Right atrium auricular region (tissue), 2 donors: ENCODE results near the gene CCDC188. TPM values are rescaled to one million over a fixed set of nuclear protein-coding genes. Genes with fewer than 3 reads are reported as not detected.

Experiments
- DNase-seq: peaks from one replicate; pipeline ENCODE4 v3.0.0-alpha.2; 2019; ENCODE audit warnings: low spot score
- H3K27ac ChIP-seq, 2 donors: fragments of 200-600 bp; sonication (generic); 1 replicate in 1 of 2; 2 replicates in 1 of 2; pipeline ENCODE4 v1.5.1; 2016 to 2019
- H3K27me3 ChIP-seq, 2 donors: fragments of 200-600 bp; sonication (generic); one replicate each; pipeline versions ENCODE4 v1.5.1 to v1.6.0; 2017 to 2019
- H3K36me3 ChIP-seq: fragments of 200-600 bp; sonication (generic); one replicate; pipeline ENCODE4 v1.5.1; 2016
- H3K4me1 ChIP-seq, 2 donors: fragments of 200-600 bp; sonication (generic); one replicate each; pipeline versions ENCODE4 v1.5.1 to v1.6.0; 2017 to 2019
- H3K4me3 ChIP-seq, 2 donors: fragments of 200-600 bp; sonication (generic); 1 replicate in 1 of 2; 2 replicates in 1 of 2; pipeline ENCODE4 v1.5.1; 2017 to 2019; ENCODE audit warnings: mild to moderate bottlenecking in 1 of 2, moderate library complexity in 1 of 2
- H3K9me3 ChIP-seq, 2 donors: fragments of 200-600 bp; sonication (generic); one replicate each; pipeline ENCODE4 v1.5.1; 2019
- total RNA-seq, 2 donors: library from RNA; depleted of rRNA; stranded (reverse); fragments of >200 nt; gene quantifications; one replicate each; pipeline ENCODE4 v1.1.0, GENCODE V29; 2016
- TF ChIP-seq, protein P1 (sequence below), 2 donors: fragments of 200-600 bp; sonication (generic); IDR thresholded peaks; one replicate each; pipeline ENCODE4 v1.5.1; 2019; ENCODE audit warnings: antibody characterized with exemption in 2 of 2

The CCDC188 gene
- total RNA-seq, 2 donors from 2014 or later, result 0.43 TPM; not detected in 1

DNA sequence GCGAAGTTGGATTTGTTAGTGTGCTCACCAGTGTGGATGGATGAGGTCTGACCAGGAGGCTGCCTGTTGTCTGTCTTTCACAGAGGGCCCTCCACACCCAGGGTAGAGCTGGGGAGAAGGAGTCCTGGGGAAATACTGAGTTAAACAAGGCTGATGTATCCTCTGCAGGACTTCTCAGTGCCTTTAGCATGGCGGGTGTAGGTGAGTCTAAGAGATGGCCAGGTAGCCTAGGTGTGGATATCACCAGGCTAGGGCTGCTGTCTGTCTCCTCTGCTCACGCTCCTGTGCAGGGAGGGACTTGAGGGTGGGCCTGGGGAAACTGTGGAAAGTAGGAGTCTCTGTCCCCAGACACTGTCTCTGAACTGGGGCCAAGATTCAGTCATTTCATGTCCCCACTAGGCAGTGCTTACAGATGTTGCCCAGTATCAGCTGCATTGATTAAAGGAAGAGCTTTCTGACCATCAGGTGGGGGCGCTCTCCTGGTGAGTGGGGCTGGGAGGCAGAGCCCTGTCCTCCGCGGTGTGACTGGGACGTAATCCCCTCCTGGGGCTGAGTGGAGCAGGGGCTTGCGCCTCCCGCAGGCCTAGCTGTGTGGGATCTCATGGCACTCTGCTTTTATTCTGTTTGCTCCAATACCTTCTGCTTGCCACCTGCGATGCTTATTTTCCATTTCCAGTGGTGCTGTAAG, 35.5 kb upstream of the CCDC188 start:
- no peaks in the 10 kb centered on the region for H3K9me3 ChIP-seq
- H3K27ac ChIP-seq, result no peak overlapping the region
- H3K27me3 ChIP-seq, result no peaks in the 10 kb centered on the region
- no peak overlapping the region for H3K4me3 ChIP-seq
- H3K4me1 ChIP-seq, result no peaks in the 10 kb centered on the region
- TF ChIP-seq, protein P1, sequence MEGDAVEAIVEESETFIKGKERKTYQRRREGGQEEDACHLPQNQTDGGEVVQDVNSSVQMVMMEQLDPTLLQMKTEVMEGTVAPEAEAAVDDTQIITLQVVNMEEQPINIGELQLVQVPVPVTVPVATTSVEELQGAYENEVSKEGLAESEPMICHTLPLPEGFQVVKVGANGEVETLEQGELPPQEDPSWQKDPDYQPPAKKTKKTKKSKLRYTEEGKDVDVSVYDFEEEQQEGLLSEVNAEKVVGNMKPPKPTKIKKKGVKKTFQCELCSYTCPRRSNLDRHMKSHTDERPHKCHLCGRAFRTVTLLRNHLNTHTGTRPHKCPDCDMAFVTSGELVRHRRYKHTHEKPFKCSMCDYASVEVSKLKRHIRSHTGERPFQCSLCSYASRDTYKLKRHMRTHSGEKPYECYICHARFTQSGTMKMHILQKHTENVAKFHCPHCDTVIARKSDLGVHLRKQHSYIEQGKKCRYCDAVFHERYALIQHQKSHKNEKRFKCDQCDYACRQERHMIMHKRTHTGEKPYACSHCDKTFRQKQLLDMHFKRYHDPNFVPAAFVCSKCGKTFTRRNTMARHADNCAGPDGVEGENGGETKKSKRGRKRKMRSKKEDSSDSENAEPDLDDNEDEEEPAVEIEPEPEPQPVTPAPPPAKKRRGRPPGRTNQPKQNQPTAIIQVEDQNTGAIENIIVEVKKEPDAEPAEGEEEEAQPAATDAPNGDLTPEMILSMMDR (IDR thresholded peaks at IDR 0.05), result no peak
- H3K36me3 ChIP-seq, result no peaks in the 10 kb centered on the region
- DNase-seq, result no peak

DNA sequence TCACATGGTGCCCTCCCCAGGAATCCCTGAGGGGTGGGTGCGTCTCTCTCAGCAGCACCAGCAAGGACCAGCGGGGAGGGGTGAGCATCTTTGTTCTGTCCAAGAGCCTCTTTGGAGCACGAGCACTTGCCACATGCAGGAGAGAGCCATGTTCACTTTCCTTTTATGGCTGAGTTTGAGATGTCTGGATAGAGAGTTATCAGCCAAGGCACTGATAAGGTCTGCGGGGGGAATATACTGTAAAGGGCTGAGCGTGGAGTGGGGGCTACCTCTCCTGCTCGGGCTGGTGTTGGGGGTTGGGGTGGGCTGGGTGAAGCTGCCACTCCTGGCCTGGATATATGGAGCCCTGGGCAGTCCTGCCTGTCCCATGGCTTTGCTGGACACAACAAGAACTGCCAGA, 34.9 kb upstream of the CCDC188 start:
- Histone ChIP-seq H3K4me1 (no peaks in the 10 kb centered on the region), H3K27ac (no peak overlapping the region), H3K36me3 (no peaks in the 10 kb centered on the region), H3K27me3 (no peaks in the 10 kb centered on the region), H3K4me3 (no peak overlapping the region), H3K9me3 (no peaks in the 10 kb centered on the region)
- TF ChIP-seq, protein P1 (IDR thresholded peaks at IDR 0.05), result no peak
- no peak for DNase-seq

DNA sequence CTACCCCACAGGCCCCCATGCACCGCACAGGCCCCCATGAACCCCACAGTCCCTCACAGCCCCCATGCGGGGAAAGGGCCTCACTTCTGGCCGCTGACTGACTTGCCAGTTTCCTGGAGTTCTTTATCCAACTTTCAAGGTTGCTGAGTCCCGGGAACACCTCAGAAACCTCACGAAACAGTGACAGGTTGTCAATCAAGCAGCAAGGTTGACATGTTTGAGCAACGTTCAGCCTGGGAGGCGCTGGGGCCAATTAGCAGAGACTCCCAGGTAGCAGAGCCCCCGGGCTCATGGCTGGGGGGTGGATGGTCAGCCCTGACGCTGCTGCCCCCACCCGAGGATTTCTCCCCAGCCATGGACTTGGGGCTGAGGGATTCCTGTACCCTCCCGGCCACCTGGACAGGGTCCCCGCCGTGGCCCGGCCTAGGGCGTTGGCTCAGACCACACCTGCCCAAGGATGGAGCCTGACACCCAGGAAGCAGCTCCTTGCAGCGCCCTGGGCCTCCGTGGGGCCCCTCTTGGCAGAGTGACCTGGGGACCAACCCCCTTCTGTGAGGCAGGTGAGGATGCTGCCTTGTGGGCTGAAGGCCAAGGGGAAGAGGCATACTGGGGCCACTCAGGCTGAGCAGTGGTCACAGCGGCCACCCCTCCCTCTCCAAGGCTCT, 33.8 kb upstream of the CCDC188 start:
- Histone ChIP-seq H3K36me3 (no peaks in the 10 kb centered on the region), H3K4me1 (no peaks in the 10 kb centered on the region), H3K4me3 (no peak overlapping the region), H3K27ac (no peak overlapping the region), H3K9me3 (no peaks in the 10 kb centered on the region), H3K27me3 (no peaks in the 10 kb centered on the region)
- no peak for DNase-seq
- TF ChIP-seq, protein P1 (IDR thresholded peaks at IDR 0.05), result no peak

DNA sequence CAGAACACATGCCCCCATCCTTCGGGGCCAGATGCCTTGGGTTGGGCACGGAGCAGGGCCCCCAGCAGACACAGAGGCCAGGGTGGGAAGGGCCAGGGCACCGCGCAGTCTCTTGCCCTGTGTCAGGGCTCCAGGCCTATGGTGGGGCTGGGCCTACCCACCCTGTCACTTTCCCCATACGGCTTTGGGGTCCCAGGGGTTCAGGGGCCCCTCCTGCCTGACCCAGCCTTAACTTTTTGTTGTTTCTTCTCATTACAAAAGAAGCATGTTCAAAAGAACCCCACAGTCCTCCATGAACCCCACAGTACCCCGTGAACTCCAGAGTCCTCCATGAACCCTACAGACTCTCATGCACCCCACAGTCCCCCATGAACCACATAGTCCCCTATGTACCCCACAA, 33.0 kb upstream of the CCDC188 start:
- H3K9me3 ChIP-seq, result no peaks in the 10 kb centered on the region
- TF ChIP-seq, protein P1 (IDR thresholded peaks at IDR 0.05), result no peak
- H3K27ac ChIP-seq, result no peak overlapping the region
- DNase-seq, result no peak
- H3K4me1 ChIP-seq, result no peaks in the 10 kb centered on the region
- H3K27me3 ChIP-seq, result no peaks in the 10 kb centered on the region
- no peak overlapping the region for H3K4me3 ChIP-seq
- no peaks in the 10 kb centered on the region for H3K36me3 ChIP-seq

DNA sequence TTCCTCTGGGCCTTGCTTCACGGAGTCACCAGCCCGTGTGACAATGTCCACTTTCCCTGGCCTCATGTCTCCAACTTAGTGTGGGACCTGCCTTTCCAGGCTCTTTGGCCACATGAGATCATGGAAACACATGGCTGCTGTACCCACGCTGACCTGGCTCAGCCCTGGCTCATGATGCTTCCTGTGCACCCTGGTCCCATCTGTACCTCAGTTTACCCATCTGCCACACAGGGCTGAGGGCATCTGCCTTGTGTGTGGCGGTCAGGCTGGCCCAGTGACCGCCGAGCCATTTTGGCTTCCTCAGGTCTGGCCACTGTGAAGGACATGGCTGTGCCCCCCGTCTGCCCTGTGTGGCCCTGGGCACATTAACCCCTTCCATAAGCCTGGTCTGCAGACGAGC, 32.2 kb upstream of the CCDC188 start:
- no peaks in the 10 kb centered on the region for H3K27me3 ChIP-seq
- no peaks in the 10 kb centered on the region for H3K4me1 ChIP-seq
- H3K36me3 ChIP-seq, result no peaks in the 10 kb centered on the region
- no peaks in the 10 kb centered on the region for H3K9me3 ChIP-seq
- TF ChIP-seq, protein P1 (IDR thresholded peaks at IDR 0.05), result no peak
- DNase-seq, result no peak
- H3K27ac ChIP-seq, result no peak overlapping the region
- no peak overlapping the region for H3K4me3 ChIP-seq
